H1 (cell line): ENCODE results near the gene GSE1. TPM values are rescaled to one million over a fixed set of nuclear protein-coding genes. Genes with fewer than 3 reads are reported as not detected.
A peak's percentile ranks its signal among the peaks of the same experiment; 100 is the strongest.

Experiments used
- CTCF ChIA-PET: fragments of 300-600 bp; sonication (Branson Sonifier 250); formaldehyde crosslinking; loops from one replicate; lab custom pipeline; 2021; ENCODE audit not compliant: partially characterized antibody; lab: Charles Lee
- POLR2A ChIA-PET: fragments of 300-600 bp; sonication (Branson Sonifier 250); formaldehyde crosslinking; loops from one replicate; lab custom pipeline; 2021; ENCODE audit warnings: inconsistent platforms; ENCODE audit not compliant: partially characterized antibody; lab: Charles Lee
- DNase-seq, 2 experiments: peaks; one replicate each; pipeline versions ENCODE4 v3.0.0 to v3.0.0-alpha.2; 2010 to 2022; ENCODE audit warnings: low spot score in 2 of 2, low read depth in 1 of 2, mixed read lengths in 1 of 2
- FAIRE-seq: peaks from 2 replicates; lab custom pipeline; 2011; peaks lifted over from hg19 to GRCh38; lab: Jason Lieb, UNC
- H2AFZ ChIP-seq: 2 replicates; pipeline ENCODE4 v1.8.1; 2012; ENCODE audit warnings: low read length, inconsistent platforms
- H2AK5ac ChIP-seq: 2 replicates; pipeline ENCODE4 v1.6.1; 2013; ENCODE audit warnings: low read depth, low read length
- H2BK120ac ChIP-seq: replicated peaks from 2 replicates; pipeline ENCODE3; 2013; ENCODE audit warnings: low read depth, low read length, inconsistent platforms
- H2BK12ac ChIP-seq: 2 replicates; pipeline ENCODE4 v1.6.1; 2013; ENCODE audit warnings: low read depth, low read length
- H2BK15ac ChIP-seq: 2 replicates; pipeline ENCODE4 v1.6.1; 2013; ENCODE audit warnings: low read length
- H2BK20ac ChIP-seq: 2 replicates; pipeline ENCODE4 v1.6.1; 2013; ENCODE audit warnings: low read length
- H2BK5ac ChIP-seq: 2 replicates; pipeline ENCODE4 v1.6.1; 2013; ENCODE audit warnings: low read depth, low read length
- H3K14ac ChIP-seq: 2 replicates; pipeline ENCODE4 v1.6.1; 2013; ENCODE audit warnings: inconsistent platforms; ENCODE audit not compliant: insufficient read length
- H3K18ac ChIP-seq: 2 replicates; pipeline ENCODE4 v1.6.1; 2013; ENCODE audit warnings: low read length; ENCODE audit errors: extremely low read depth
- H3K23ac ChIP-seq: 2 replicates; pipeline ENCODE4 v1.6.1; 2013; ENCODE audit warnings: inconsistent platforms; ENCODE audit not compliant: insufficient read length
- H3K23me2 ChIP-seq: 2 replicates; pipeline ENCODE4 v1.6.1; 2013; ENCODE audit warnings: low read depth, low read length
- H3K27ac ChIP-seq: 2 replicates; pipeline ENCODE4 v1.6.1; 2011; ENCODE audit warnings: low read depth, low read length, inconsistent platforms
- H3K27me3 ChIP-seq, 4 experiments: replicated peaks in 1 of 4; 1 replicate in 1 of 4; 2 replicates in 3 of 4; pipeline versions ENCODE4 v1.6.1 to v1.8.1; 2011 to 2013; ENCODE audit warnings: low read length in 3 of 4, mild to moderate bottlenecking in 3 of 4, inconsistent platforms in 2 of 4, mixed read lengths in 2 of 4, moderate library complexity in 1 of 4; ENCODE audit not compliant: control insufficient read depth in 3 of 4, insufficient read depth in 3 of 4; ENCODE audit errors: extremely low read depth in 1 of 4
- H3K36me3 ChIP-seq, 4 experiments: 2 replicates each; pipeline versions ENCODE4 v1.6.1 to v1.8.1; 2011 to 2013; ENCODE audit warnings: mild to moderate bottlenecking in 4 of 4, low read length in 3 of 4, moderate library complexity in 2 of 4, control low read depth in 1 of 4, inconsistent platforms in 1 of 4; ENCODE audit not compliant: insufficient read depth in 4 of 4, control insufficient read depth in 2 of 4
- H3K4ac ChIP-seq: replicated peaks from 2 replicates; pipeline ENCODE3; 2013; ENCODE audit warnings: low read length, low read depth, mixed read lengths, inconsistent platforms; ENCODE audit not compliant: insufficient read length
- H3K4me1 ChIP-seq, 4 experiments: replicated peaks in 1 of 4; 1 replicate in 1 of 4; 2 replicates in 3 of 4; pipeline versions ENCODE4 v1.6.1 to v1.8.1; 2011 to 2013; ENCODE audit warnings: low read length in 3 of 4, inconsistent platforms in 2 of 4, mixed read lengths in 1 of 4; ENCODE audit not compliant: insufficient read depth in 4 of 4, control insufficient read depth in 3 of 4
- H3K4me2 ChIP-seq, 2 experiments: 2 replicates each; pipeline versions ENCODE4 v1.6.1 to v1.8.1; 2011 to 2013; ENCODE audit warnings: low read depth in 2 of 2, low read length in 2 of 2, control low read depth in 1 of 2, inconsistent platforms in 1 of 2, mild to moderate bottlenecking in 1 of 2; ENCODE audit not compliant: insufficient read depth in 1 of 2
- H3K4me3 ChIP-seq, 4 experiments: fragments of 200-600, 300-600 bp in 1 of 4; sonication (generic), shearing (Covaris generic), sonication (Bioruptor Twin) in 1 of 4; 2 replicates each; pipeline versions ENCODE4 v1.5.1 to v1.8.1; 2011 to 2016; ENCODE audit warnings: low read length in 4 of 4, low read depth in 3 of 4, control low read depth in 2 of 4, inconsistent platforms in 2 of 4, mild to moderate bottlenecking in 2 of 4, mixed read lengths in 1 of 4, moderate library complexity in 1 of 4; ENCODE audit not compliant: insufficient read depth in 2 of 4; ENCODE audit errors: extremely low read depth in 1 of 4
- H3K56ac ChIP-seq: replicated peaks from 2 replicates; pipeline ENCODE3; 2013; ENCODE audit warnings: low read depth, mild to moderate bottlenecking, mixed read lengths, low read length, inconsistent platforms; ENCODE audit not compliant: insufficient read length
- H3K79me1 ChIP-seq: 2 replicates; pipeline ENCODE4 v1.6.1; 2013; ENCODE audit warnings: low read depth, low read length, control low read depth
- H3K79me2 ChIP-seq, 2 experiments: 2 replicates each; pipeline versions ENCODE4 v1.6.1 to v1.8.1; 2012 to 2013; ENCODE audit warnings: low read length in 2 of 2, mild to moderate bottlenecking in 2 of 2, inconsistent platforms in 1 of 2; ENCODE audit not compliant: insufficient read depth in 2 of 2, control insufficient read depth in 1 of 2
- H3K9ac ChIP-seq, 4 experiments: replicated peaks in 1 of 4; 1 replicate in 1 of 4; 2 replicates in 3 of 4; pipeline versions ENCODE4 v1.6.1 to v1.8.1; 2011 to 2013; ENCODE audit warnings: low read depth in 3 of 4, low read length in 3 of 4, control low read depth in 2 of 4, mild to moderate bottlenecking in 2 of 4, moderate library complexity in 2 of 4, inconsistent platforms in 1 of 4; ENCODE audit errors: extremely low read depth in 1 of 4
- H3K9me3 ChIP-seq, 2 experiments: 2 replicates each; pipeline versions ENCODE4 v1.6.1 to v1.8.1; 2012 to 2013; ENCODE audit warnings: mild to moderate bottlenecking in 2 of 2, moderate library complexity in 2 of 2, control low read depth in 1 of 2, inconsistent platforms in 1 of 2, low read depth in 1 of 2, low read length in 1 of 2, mixed read lengths in 1 of 2; ENCODE audit not compliant: insufficient read depth in 2 of 2
- H4K20me1 ChIP-seq, 2 experiments: replicated peaks in 1 of 2; 2 replicates each; pipeline versions ENCODE3 to v1.8.1; 2011 to 2013; ENCODE audit warnings: inconsistent platforms in 2 of 2, low read length in 2 of 2, mild to moderate bottlenecking in 1 of 2; ENCODE audit not compliant: insufficient read depth in 2 of 2, control insufficient read depth in 1 of 2
- H4K5ac ChIP-seq: 2 replicates; pipeline ENCODE4 v1.6.1; 2013; ENCODE audit warnings: low read length, low read depth, mixed read lengths, inconsistent platforms; ENCODE audit not compliant: insufficient read length
- H4K8ac ChIP-seq: 2 replicates; pipeline ENCODE4 v1.8.0; 2013; ENCODE audit warnings: mild to moderate bottlenecking, moderate library complexity, low read length, inconsistent platforms; ENCODE audit not compliant: insufficient read depth; ENCODE audit errors: extremely low read depth
- H4K91ac ChIP-seq: replicated peaks from 2 replicates; pipeline ENCODE3; 2013; ENCODE audit warnings: low read length, mixed read lengths, inconsistent platforms; ENCODE audit not compliant: insufficient read length
- CBX8 ChIP-seq: fragments of 300-800, 300-1000 bp; sonication (generic); IDR thresholded peaks from 2 replicates; pipeline ENCODE4 v1.7.1; 2016; ENCODE audit warnings: low read depth, low read length, borderline replicate concordance
- CTBP2 ChIP-seq: IDR thresholded peaks from 2 replicates; pipeline ENCODE4 v1.7.0; 2011; ENCODE audit warnings: borderline replicate concordance, mild to moderate bottlenecking, moderate library complexity, mixed read lengths, low read length; ENCODE audit not compliant: insufficient read depth, insufficient read length
- RXRA ChIP-seq: IDR thresholded peaks from 2 replicates; pipeline ENCODE4 v1.6.1; 2011; ENCODE audit warnings: low read depth, mild to moderate bottlenecking, low read length, moderate library complexity; ENCODE audit not compliant: insufficient read depth
- SIRT6 ChIP-seq: IDR thresholded peaks from one replicate; pipeline ENCODE4 v1.7.1; 2012; ENCODE audit warnings: low read length, inconsistent platforms
- WGBS, 2 experiments: shearing (Covaris generic) in 1 of 2; methylation state at CpG; one replicate each; pipeline versions ENCODE4 v1.1.6 to v1.1.7; 2013 to 2015; ENCODE audit warnings: low lambda C conversion rate in 2 of 2, mixed read lengths in 2 of 2, inconsistent platforms in 1 of 2, low coverage in 1 of 2, missing lambda C conversion rate in 1 of 2; ENCODE audit not compliant: insufficient replicate concordance in 2 of 2, insufficient coverage in 1 of 2, insufficient read length in 1 of 2; ENCODE audit errors: extremely low coverage in 1 of 2, missing lambda C conversion rate in 1 of 2; 5-methylcytosine and 5-hydroxymethylcytosine counted together
- polyA plus RNA-seq, 7 experiments: library from polyadenylated mRNA; depleted of rRNA in 3 of 7; stranded (reverse) in 5 of 7; unstranded in 2 of 7; fragments of >200 nt in 5 of 7; fragments of 200-250 nt in 2 of 7; gene quantifications; 1 replicate in 5 of 7; 2 replicates in 1 of 7; 4 replicates in 1 of 7; pipeline versions ENCODE4 v1.2.1 to v1.2.3, GENCODE V29; 2011 to 2013; ENCODE audit warnings: missing spikeins in 2 of 7, mixed read lengths in 2 of 7
- total RNA-seq: library from RNA; stranded (reverse); fragmentation: NEBNext Ultra II Directional; extraction: Animal tissue kit (Norgen Biotek cat#: 25700); gene quantifications from 2 replicates; pipeline ENCODE4 v1.2.1, GENCODE V29; 2021

GSE1 gene
- total and polyA plus RNA-seq, 2 of the 8 experiments (the other 6 are each of a cell fraction or from before 2014, with no cell fraction given), result 26.0 to 65.6 TPM

DNA sequence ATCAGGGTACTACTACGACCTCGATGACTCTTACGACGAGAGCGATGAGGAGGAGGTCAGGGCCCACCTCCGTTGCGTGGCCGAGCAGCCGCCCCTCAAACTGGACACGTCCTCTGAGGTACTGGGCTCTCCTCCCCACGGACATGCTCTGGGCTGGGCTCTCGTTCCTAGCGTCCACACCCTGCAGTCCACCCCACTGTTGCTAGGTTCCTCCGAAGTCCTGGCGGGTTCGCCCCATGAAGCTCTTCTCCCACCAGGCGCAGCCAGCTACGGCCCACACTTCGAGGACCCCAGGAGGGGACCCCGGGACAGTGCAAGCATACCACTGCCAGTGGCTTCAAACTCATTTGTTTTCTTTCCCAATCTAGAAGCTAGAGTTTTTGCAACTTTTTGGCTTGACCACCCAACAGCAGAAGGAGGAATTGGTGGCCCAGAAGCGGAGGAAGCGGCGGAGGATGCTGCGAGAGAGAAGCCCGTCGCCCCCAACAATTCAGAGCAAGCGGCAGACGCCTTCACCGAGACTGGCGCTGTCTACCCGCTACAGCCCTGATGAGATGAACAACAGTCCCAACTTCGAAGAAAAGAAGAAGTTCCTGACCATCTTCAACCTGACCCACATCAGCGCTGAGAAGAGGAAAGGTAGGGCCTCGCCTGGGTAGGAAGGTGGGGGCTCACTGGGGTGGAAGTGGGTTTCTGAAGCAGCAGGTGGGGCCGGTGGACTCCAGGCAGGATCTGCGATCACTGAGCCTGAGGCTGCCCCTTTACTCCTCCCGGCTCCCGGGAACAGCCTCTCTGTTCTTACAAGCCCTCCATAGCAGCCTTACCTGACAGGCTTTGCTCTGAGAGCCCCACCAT, 50.1 kb downstream of the GSE1 start:
- no peak for TF ChIP-seq SIRT6
- no peak for TF ChIP-seq RXRA
- no peak for TF ChIP-seq CBX8
- TF ChIP-seq CTBP2, result no peak
- Histone ChIP-seq H2BK15ac (no peak overlapping the region), H2BK120ac (no peak overlapping the region), H3K79me1 (peaks cover 3% of the 10 kb centered on the region), H3K27ac (no peak overlapping the region), H3K9me3 (no peaks in the 10 kb centered on the region), H3K18ac (no peak overlapping the region), H3K14ac (no peak overlapping the region), H2AFZ (no peak overlapping the region), H3K56ac (no peak overlapping the region), H4K91ac (no peak overlapping the region), H3K9ac (no peak overlapping the region), H2AK5ac (no peak overlapping the region), H3K36me3 (peaks cover 39 to 82% (median 67%) of the 10 kb centered on the region in 4 experiments), H3K79me2 (no peaks in the 10 kb centered on the region), H3K4me3 (no peak overlapping the region), H3K4me1 (no peaks in the 10 kb centered on the region; a peak in 1 of 7 replicates), H3K27me3 (no peaks in the 10 kb centered on the region), H3K4ac (no peak overlapping the region), H3K23me2 (no peaks in the 10 kb centered on the region), H4K8ac (peak overlapping the region; percentile 57; the same call in 1 of the 2 replicates), H2BK20ac (no peak overlapping the region), H2BK5ac (no peak overlapping the region), H2BK12ac (no peak overlapping the region), H3K23ac (no peak overlapping the region), H3K4me2 (no peak overlapping the region), H4K5ac (no peak overlapping the region), H4K20me1 (peaks cover 10 to 37% of the 10 kb centered on the region in 2 experiments)
- POLR2A ChIA-PET, result interaction anchor here (1.5 to 1.9 kb wide), 2 partner anchors 12 to 36 kb away, joined by 4 to 7 read pairs; no protein-coding TSS in a partner anchor
- FAIRE-seq, result no peak
- no peak for DNase-seq
- CTCF ChIA-PET, result interaction anchor here (1.2 to 16.9 kb wide), 3 partner anchors 13 to 55 kb away, joined by 4 to 248 read pairs (median 117); no protein-coding TSS in a partner anchor
- WGBS, 2 experiments, result 93% methylated on average over 37 of the region's 38 CpGs; no CpG with 5 or more reads in 1 of the 2 experiments
